Fibroblast of skin of right biceps (primary cell): ENCODE data around the gene ECHDC3.
A peak's percentile ranks its signal among the peaks of the same experiment; 100 is the strongest.
"Not testable (repeated sequence)": the region's sequence is repeated elsewhere in the genome, so short reads cannot be mapped to it uniquely, and the experiment has no call there.

ENCODE experiments used
- DNase-seq: peaks from one replicate; pipeline ENCODE4 v3.0.0-alpha.2; 2013

The ECHDC3 gene

DNA sequence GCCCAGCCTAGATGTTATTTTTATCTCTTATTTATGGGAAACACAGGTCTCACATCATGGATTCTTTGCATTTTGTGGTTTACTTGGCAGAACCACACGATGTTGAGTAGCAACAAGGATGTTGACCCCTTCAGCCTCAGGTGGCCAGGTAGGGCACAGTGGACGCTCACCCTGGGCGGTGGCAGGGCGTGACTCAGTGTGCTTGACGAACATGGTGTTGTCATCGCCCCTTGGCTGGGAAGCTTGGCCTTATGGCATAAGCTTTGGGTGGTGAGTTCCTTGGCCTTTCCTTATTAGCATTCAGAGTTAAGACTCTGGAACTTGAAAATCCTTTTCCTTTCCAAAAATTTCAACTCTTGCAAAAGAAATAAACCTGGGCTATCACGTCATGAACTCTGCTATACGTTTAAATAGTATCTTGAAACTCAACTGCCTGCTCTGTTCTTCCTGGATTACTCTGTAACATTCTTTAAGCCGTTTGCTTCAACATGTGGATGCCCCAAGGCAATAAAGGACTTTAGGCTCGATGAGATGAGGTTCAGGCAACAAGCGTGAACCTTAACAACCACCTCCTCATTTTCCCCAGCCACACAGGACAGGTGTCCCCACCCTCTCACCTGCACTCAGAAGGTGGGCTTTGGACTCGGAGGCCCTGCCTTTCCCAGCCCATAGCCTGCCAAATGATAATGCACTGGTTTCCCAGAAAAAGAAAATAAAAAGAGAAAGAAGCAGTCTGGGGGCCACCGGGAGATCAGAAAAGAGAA lies 22.5 kb upstream of the ECHDC3 start:
- no peak for DNase-seq

DNA sequence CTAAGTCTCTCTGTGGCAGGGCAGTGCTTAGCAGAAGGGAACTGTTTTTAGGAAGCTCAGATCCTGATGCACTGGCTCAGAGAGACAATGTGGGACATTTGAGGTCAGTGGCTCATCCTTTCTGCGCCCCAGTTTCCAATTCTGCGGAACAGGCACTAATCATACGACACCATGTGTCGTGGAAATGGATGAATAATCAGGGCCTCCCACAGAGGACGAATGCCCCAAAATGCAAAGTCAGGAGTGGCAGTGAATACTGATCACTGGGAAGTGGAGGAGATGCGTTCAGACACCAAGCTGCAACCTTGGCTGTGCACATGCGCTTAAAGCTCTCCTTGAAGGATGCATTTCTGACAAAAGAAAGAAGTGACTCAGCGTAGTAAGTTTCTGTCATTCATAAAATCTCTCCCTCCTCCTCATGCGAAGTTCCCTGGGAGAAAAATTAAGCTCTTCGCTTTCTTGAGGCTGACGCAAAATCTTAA lies 21.9 kb upstream of the ECHDC3 start:
- DNase-seq: no peak

DNA sequence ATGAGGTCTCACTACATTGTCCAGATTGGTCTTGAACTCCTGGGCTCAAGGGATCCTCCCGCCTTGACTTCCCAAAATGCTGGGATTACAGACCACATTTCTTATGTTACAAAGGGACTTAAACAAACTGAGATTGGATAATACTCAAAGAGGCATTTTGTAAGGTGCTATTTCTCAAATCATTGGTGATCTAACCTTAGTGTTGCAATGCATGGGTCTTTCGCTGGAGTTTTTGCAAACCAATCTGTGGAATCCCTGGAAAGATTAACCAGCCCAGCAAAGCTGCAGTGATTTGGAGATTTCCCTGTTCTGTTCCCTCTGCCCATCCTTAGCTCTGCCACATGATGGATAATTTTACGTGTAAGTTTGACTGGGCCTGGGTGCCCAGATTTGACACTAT lies 20.4 kb upstream of the ECHDC3 start:
- no peak for DNase-seq

DNA sequence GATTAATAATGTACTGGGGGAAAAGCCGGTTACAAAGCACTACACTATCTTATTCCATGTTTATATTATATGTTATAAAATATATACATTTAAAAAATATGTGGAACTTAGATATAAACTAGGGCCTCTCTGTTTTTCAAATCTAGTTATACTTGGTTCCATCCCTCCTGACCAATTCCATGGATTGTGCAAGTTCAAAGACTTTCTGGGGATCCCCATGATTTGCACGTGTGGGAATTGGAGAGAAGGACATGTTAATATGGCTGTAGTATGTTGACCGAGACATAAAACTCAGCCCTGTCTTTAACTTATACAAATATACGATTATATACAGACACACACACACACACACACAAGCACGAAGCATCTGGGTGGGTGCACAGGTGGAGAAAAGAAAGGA lies 18.8 kb upstream of the ECHDC3 start:
- DNase-seq: no peak

DNA sequence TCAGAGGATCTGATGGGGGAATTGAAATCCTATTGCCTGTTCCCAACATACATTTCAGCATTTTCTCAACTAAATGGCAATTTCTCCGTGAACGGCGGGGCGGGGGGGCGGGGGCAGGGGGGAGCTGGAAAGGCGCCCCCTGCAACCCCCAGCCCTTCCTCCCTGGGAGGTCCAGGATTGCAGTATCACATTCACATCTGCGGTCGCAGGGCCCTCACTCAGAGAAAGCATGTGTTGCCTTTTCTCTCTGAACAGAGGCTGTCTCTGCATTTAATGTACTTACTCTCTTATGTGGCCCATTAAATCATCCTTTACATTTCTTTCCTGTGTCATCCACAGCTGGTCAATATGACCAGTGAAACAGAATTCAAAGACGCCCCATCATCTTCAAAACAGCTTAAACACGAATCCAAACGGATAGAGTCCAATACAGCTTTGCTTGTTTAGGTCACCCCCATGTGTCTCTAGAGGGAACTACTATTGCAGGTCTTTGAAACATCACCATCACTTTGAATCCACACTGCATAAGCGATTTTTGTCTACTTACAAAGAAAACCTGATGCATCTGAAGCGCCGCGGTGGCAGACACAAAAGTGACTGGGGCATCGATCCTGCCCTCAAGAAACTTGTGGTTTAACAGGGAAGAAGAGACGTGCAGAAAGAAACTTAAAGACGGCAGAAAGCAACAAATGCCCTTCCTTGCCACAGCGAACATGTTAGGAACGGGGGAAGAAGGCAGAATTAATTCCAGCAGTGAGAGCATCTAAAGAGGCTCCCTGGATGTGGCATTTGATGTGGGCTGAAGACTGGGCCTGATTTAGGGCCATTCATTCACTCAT lies 17.0 kb upstream of the ECHDC3 start:
- DNase-seq: peak; percentile 63

DNA sequence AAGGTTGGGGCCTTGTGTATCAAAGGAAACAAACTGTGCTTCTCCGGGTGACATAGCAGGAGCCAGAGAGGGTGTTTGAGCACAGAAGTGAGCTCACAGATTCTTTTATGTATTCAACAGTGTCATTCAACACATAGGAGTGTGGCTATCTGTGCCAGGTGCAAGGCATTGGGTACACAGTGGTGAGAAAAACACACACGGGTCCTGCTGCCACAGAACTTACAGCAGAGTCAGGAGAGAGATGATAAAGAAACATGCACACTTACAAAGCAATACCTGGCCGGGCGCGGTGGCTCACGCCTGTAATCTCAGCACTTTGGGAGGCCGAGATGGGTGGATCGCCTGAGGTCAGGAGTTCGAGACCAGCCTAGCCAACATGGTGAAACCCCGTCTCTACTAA lies 16.3 kb upstream of the ECHDC3 start:
- DNase-seq: no peak

DNA sequence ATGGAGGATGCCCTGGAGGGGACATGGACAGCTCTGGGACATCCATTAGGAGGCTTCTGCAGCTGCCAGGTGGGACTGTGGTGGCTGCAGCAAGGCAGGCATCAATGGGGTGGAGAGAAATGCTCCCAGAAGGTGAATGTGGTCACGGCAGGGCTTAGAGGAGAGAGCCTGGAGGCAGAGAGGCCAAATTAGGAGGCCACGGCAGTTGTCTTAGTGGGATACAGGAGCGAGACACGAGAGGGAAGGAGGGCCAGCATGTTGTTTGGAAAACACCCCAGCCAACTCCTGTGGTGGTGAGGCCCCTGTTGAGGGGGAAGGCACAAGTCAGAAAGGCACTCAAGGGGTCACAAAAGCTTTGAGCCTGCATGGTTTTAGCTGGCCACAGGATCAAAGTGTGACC lies 14.6 kb upstream of the ECHDC3 start:
- DNase-seq: no peak

DNA sequence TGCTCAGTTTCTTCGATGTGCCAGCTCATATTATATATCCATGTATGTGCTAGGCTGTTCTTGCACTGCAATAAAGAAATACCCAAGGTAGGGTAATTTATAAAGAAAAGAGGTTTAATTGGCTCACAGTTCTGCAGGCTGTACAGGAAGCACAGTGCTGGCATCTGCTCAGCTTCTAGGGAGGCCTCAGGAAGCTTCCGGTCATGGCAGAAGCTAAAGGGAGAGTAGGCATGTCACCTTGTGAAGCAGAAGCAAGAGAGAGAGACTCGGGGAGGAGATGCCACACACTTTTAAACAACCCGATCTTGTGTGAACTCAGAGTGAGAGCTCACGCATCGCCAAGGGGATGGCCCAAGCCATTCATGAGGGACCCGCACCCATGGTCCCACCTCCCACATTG lies 13.8 kb upstream of the ECHDC3 start:
- no peak for DNase-seq

DNA sequence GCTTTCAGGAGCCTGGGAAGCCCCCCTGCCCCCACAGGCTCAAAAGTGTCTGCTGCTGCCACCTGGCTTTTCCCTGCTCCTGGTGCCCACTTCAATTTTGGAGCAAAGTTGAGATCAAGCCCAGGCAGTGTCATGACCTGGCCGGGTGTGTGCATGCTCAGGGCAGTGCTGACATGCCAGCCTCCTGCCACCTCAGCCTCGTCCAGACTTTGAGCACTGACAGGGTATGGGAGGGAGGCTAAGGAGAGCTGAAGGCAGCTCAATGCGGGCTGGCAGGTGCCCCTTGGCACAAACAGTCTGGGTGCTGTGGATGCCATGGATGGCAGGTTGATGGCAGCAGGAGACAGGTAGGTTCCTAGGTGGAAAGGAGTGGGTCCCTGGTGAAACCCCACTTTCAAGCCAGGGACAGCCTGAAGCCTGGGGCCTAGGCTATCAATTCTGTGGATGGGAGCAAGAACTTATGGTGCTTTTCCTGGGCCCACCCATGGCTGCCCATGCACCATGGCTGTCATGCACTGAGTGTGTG lies 12.3 kb upstream of the ECHDC3 start:
- DNase-seq: no peak

GRCh38 chr10:11730779-11731178 lies 11.4 kb upstream of the ECHDC3 start:
- no peak for DNase-seq

DNA sequence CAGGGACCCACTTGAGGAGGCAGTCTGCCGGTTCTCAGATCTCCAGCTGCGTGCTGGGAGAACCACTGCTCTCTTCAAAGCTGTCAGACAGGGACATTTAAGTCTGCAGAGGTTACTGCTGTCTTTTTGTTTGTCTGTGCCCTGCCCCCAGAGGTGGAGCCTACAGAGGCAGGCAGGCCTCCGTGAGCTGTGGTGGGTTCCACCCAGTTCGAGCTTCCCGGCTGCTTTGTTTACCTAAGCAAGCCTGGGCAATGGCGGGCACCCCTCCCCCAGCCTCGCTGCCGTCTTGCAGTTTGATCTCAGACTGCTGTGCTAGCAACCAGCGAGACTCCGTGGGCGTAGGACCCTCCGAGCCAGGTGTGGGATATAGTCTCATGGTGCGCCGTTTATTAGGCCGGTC lies 5.4 kb upstream of the ECHDC3 start:
- DNase-seq: not testable (repeated sequence)

GRCh38 chr10:11737258-11738032 lies 4.7 kb upstream of the ECHDC3 start:
- DNase-seq: not testable (repeated sequence)

GRCh38 chr10:11740907-11741306 lies 1.3 kb upstream of the ECHDC3 start:
- no peak for DNase-seq

DNA sequence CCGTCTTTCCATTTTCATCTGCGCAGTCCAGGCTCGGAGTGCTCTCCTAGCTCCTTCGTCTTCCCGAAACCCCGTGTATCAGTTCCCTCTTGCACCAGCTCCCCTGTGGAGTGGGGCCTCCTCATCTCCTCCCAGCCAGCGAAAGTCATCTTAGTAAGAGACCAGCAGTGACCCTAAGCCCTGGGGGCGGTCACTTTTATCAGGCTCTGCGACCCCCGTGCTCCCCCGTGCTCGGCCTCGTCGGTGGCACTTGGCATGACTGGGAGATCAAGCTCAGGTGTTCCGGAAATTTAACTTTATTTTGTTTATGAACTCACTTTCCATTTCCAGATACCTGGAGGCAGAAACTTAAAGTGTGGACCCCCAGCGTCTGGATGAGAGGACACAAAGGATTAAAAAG lies 574 bp upstream of the ECHDC3 start:
- no peak for DNase-seq

GRCh38 chr10:11742779-11743298 lies 657 bp downstream of the ECHDC3 start:
- peak; percentile 9 for DNase-seq

DNA sequence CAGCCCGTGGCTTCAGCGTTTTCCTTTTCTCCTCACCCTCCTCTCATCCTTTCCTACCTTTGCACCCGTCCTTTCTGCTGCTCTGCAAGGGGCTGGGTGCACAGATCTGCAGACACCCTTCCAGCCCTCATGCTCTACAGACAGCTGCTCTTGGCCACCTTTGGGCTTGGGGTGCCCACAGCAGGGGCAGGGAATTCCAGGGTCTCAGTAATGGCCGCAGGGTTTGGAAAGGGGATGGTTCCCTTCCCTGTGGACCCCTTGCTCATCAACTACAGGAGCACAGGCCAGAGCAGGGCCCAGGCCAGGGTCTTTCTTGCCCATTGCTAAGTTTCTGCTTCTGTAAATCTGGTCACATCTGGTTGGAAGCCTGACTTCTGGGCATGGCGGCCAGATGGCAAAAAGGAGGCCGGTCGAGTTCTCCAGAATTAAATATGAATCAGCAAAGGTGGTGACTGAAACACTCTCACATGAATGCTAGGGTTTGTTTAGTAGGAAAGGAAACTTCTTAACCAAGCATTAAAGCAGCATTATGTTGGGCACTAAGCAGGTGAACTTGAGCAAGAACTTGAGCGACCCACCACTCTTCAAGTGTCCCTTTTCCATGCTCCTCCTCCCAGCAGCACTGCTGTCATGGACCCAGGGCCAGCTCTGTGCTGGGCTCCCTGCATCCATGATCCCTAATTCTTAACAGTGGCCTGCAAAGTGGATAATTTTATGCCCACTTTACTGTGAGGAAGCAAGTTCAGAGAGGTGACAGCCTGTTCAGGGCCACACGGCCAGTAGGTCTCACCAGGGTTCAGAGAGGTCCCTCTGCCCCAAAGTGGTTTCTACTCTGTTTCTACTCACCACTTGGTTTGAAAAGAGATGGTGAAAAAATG lies 1.5 kb downstream of the ECHDC3 start:
- DNase-seq: no peak

DNA sequence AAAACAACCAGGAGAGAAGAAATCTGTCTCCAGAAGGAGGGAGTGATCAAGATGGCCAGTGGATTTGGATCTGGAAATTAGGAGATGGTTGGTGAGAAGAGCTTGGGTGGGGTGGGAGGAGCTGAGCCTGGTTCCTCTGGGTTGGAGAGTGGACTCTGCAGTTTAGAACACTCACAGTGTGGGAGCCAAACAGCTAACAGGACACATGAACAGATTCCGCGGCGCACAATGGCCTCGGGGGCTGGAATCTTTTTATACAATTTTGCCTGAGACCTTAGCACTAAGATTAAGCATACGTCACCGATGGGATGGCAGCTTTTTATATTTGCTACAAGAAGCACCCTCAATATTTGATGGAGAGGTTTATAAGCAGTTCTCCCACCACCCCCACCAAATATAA lies 2.9 kb downstream of the ECHDC3 start:
- DNase-seq: no peak

- DNase-seq: no peak
Observed at GRCh38 chr10:11746883-11747539, 4.8 kb downstream of the ECHDC3 start.

DNA sequence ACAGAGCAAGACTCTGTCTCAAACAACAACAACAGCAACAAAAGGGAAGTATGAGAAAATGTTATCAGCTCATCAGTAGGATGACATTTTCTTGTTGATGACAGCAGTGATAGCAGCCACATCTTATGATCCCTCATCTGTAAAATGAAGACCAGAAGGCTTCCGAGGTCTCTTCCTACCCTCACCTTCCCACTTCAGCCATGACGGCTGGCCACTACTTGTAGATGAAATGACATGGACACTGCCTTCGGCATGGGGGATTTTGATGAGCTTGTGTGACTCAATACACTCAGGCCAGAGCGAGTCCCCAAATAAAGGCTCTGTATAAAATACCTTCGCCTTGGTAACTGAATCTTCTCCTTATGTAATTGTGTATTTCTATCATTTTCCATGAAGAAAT lies 6.7 kb downstream of the ECHDC3 start:
- DNase-seq: no peak

- no peak for DNase-seq
Observed at GRCh38 chr10:11750420-11750819, 8.2 kb downstream of the ECHDC3 start.

- no peak for DNase-seq
Observed at GRCh38 chr10:11754173-11754572, 12.0 kb downstream of the ECHDC3 start.
